IPS-11a (cell line): Measurements from ENCODE around the gene PSMD14.
"Not testable (repeated sequence)": the region's sequence is repeated elsewhere in the genome, so short reads cannot be mapped to it uniquely, and the experiment has no call there.

ENCODE experiments used
- H3K4me3 ChIP-seq: one replicate; pipeline ENCODE4 v1.5.1; 2013; ENCODE audit warnings: low read depth, low read length, control low read depth

Gene PSMD14

DNA sequence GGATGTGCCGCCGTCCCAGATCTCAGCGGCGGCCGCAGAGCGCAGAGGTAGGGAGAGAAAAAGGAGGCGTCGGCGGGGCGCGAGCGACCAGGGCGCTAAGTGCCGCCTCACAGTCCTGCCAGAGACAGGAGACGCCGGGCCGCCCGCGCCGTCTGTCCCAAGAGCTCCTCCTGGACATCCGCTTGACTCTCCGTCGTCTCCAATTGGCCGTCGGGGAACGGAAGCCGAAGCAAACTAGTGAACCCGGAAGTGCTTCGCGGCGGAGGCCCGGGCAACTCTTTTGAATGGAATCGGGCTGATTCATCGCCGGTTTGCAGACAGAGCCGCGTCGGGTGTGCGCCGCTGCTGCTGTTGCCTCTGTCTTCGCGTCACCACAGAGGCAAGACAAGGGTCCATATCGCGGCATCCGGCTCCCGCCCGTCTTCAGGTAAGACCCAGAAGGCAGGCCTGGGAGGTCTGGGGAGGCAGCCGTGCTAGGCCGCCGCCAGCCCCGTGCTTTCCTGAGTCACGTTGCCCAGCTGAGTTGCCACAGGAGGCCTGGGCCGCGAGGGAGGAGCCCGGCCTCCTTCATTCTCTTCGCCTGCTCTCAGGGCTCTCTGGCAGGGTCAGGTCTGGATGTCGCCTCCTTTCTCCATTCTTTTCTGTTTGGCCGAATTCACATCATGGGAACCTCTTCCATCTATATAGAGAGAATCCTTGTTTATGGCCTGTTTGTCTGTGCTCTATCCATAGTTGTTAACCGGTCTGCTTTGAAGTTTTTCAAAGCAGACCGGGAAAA, at the start of gene PSMD14:
TSS of gene PSMD14 (plus strand) at position 248 of the 778 bp plus-strand sequence. CDS start 10,401 bp downstream, outside the sequence.
- H3K4me3 ChIP-seq = peak within 1 kb of the TSS; percentile 92

GRCh38 chr2:161265874-161266273, 42.4 kb upstream of the PSMD14 start:
- H3K4me3 ChIP-seq = no peak overlapping the region

DNA sequence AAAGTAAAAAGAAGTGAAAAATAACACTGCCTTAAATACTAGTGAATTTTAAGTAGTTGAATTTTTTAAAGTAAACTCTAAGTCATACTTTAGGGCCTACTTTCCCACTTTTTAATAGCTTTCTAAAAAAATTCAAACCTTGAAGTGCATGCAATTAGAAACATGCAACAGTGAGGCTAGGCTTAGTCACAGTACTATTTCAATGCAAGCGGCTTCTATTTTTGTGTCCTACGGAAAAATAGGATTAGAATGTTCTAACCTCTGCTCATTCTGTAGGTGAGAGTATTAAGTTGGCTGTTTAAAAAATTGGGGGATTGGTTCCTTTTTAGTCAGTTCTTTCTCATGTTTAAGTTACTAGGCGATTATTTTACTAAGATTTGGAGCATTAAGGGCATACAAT, 39.1 kb upstream of the PSMD14 start:
- H3K4me3 ChIP-seq = no peak overlapping the region

GRCh38 chr2:161273038-161273760, 35.0 kb upstream of the PSMD14 start:
- H3K4me3 ChIP-seq = no peak overlapping the region

DNA sequence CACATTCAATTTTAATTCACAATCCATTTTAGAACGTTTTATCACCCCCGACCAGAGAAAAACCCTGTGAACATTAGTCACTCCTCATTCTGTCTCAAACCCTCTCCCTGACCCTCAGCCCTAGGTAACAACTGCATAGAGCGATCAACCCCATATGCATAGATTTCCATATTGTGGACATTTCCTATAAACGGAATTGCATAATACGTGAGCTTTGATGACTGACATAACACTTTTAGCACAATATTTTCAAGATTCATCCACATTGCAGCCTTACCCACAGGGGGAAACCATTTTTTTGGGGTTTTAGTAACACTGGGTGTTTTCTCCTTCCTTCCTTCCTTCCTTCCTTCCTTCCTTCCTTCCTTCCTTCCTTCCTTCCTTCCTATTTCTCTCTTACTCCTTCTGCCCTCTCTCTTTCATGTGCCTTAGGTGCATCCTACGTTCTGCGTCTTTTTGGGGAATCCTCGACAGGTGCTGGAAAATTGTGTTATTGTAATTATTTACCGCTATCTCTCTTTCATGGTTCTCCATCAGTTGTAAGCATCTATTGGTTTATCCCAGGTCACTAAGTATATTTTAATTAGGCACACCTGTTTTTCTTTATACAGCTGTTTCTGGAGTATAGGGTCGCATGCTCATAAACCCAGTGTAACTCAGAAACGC, 29.5 kb upstream of the PSMD14 start:
- not testable (repeated sequence) for H3K4me3 ChIP-seq

GRCh38 chr2:161279230-161279815, 28.9 kb upstream of the PSMD14 start:
- not testable (repeated sequence) for H3K4me3 ChIP-seq

DNA sequence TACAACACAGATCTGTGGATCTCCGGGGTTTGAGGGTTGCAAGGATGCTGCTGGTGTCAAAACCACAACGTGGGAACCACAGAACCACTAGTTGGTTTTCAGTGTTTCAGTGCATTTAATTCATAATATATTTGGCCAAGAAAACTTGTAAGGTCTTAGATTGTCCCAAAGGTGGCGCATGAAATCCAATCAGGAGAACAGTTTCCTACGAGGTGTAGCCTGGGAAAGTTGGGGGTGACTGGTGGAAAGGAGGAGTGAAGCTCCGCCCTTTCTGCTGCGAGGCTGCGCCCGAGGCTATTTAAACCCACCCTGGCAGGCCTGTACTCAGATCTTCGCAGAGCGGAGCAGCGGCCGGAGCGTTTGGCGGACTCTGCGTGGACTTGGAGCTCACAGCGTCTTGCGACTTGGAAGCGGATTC, 27.3 kb upstream of the PSMD14 start:
- H3K4me3 ChIP-seq = not testable (repeated sequence)

- not testable (repeated sequence) for H3K4me3 ChIP-seq
Observed at GRCh38 chr2:161281615-161282310, 26.5 kb upstream of the PSMD14 start.

- not testable (repeated sequence) for H3K4me3 ChIP-seq
Observed at GRCh38 chr2:161282311-161282644, 25.9 kb upstream of the PSMD14 start.

GRCh38 chr2:161283926-161284325, 24.3 kb upstream of the PSMD14 start:
- H3K4me3 ChIP-seq = no peak overlapping the region

DNA sequence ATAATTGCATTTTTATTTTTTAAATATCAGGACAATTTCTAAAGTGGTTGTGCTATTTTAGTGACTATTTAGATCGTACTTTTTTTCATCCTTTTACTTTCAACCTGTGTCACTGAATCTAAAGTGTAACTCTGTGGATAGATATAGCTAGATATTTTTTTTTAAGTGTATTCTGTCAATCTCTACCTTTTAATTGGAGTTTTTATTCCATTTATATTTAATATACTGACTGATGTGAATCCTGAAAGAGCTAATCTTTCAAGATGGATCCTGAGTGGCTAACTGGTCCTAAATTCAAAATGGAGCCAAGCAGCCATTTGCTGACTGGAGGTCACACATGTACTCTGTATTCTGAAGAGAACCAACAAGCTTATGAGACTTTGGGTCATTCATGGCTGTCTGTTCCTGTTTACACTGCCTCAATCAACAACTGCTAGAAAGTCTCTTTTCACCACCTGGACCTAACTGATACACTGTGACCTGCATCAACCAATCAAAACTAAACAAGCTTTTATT, 4.6 kb upstream of the PSMD14 start:
- H3K4me3 ChIP-seq = no peak overlapping the region

DNA sequence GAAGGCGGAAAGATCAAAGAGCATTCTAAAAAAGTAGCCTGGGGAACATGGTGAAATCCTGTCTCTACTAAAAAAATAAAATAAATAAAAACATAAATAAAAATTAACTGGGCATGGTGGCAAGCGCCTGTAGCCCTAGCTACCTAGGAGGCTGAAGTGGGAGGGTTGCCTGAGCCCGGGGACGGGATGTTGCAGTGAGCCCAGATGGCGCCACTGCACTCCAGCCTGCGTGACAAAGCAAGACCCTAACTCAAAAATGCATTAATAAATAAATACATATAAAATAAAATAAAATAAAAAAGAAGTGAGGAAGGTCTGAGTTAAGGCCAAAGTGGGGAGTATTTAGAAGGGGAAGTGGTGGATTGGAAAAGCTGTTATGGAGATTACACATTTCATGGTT, 1.3 kb upstream of the PSMD14 start:
- H3K4me3 ChIP-seq = no peak overlapping the region

DNA sequence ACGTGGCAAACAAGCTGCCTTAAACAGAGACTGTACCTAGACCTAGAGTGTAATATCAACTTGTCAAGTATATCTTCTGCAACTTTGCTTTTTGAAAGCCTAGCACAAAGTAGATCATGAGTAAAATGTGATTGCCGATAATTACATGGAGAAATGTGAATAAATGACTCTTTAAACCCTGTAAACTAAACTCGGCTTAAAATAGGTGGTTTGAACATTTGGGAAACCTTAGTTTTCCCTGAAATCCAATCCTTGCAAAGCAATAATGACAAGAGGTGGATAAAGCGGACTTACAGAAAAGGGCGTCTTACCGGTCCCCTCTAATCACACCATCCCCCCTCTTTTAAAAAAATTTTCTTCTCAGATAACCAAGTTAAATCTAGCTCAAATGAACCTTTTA, 549 bp upstream of the PSMD14 start:
- peak overlapping the region; percentile 92 for H3K4me3 ChIP-seq

GRCh38 chr2:161312996-161313395, 4.8 kb downstream of the PSMD14 start:
- H3K4me3 ChIP-seq = no peak overlapping the region

DNA sequence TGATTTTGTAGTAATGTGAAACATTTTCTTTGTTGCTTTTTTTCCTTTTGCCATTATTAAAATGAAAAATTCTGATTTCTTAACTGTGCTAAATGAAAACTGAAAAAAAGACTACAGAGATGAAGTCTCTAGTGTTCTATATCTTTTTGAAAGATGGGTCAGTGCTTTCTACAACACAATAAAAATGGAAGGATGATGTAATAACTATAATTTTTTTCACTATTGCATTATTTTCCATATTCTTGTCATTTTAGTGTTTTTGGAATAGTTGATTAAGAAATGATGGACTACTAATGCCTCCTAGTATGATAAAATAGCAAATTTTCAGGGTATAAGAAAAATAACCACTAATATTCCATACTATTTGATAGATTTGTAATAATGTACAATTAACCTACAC, 7.2 kb downstream of the PSMD14 start:
- no peak overlapping the region for H3K4me3 ChIP-seq

DNA sequence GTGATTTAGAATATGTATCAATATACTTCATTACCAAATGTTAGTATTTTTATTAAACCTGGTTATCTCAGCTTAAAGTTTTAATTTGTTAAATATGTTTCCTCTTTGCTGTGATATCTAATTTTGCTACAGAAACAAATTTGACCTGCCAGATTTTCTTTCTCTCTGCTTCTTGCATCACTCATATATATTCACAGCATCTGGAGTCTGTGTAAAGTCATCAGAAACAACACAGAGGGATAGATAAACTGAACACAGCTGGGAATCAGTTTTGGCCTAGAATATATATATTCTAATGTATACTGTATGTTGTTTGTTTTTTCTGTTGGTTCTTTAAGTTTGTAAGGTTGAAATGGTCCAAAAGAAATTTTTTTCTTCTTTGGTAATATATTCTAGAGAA, 8.5 kb downstream of the PSMD14 start:
- no peak overlapping the region for H3K4me3 ChIP-seq

DNA sequence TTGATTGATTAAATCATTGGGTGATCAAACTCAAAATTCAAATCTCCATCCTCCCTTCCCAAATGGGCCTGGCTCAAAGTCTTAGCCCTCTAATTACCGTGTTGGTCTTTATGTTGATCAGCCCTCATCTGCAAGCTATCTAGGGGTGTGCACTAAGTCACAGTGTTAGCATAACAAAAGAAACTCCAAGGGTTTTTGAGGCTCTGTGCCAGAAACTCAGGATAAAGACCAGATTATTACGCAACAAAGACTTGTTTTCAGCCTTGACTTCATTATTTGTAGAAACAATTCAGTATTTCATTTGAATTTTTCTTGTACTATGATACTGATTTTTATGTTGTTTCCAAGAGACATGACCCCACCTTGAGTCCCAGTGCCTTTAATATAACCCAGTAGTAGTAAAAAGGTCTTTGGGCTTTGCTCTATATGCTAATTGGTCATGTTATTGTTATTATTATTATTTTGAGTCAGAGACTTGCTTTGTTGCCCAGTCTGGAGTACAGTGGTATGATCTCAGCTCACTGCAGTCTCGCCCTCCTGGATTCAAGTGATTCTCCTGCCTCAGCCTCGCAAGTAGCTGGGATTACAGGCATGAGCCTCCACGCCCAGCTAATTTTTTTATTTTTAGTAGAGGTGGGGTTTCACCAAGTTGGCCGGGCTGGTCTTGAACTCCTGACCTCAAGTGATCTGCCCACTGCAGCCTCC, 13.9 kb downstream of the PSMD14 start:
- H3K4me3 ChIP-seq = no peak overlapping the region

- no peak overlapping the region for H3K4me3 ChIP-seq
Observed at GRCh38 chr2:161324876-161325275, 16.7 kb downstream of the PSMD14 start.

DNA sequence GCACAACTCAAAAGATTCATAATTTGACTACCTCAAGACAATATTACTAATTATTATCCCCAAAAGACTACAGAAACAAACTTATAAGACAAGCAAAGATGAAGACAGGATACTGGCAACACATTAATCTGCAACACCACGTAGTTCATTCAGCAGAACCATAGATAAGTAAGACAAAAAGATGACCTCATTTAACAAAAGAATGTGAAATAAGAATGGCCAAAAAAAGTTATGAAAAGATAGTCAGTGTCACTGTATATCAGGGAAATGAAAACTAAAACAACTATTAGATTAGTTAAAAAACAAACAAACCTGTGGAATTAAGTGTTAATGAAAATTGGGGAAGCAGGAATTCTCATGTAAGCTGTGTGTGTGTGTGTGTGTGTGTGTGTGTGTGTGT, 19.4 kb downstream of the PSMD14 start:
- no peak overlapping the region for H3K4me3 ChIP-seq

DNA sequence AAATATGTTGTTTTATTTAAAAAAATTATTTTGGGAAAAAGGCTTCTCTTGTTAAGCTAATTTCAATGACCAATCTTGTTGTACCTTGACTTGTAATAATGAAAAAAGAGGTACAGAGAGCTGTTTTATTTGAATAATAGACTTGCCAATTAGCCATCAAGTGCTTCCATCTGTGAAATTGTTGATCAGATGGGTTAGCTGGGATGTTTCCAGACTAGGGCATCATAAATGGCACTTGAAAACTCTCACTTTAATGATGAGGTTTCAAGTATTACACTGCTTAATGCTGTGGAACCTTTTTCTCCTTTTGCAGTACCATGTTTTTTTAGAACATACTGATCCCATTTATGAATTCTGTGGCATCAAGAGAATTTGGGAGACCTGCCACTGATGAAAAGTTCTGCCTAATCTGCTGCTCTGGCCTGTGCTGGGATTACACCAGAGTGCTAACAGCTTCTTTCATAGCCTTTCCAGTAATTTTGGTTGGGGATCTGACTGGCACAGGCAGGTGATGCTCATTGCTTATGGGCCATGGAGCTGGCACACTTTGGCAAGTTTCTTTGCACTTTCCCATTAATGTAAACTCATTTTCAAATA, 24.2 kb downstream of the PSMD14 start:
- no peak overlapping the region for H3K4me3 ChIP-seq
